GM23338 (cell line): ENCODE results near the gene GRIFIN. TPM values are rescaled to one million over a fixed set of nuclear protein-coding genes. Genes with fewer than 3 reads are reported as not detected.

ENCODE experiments used
- ATAC-seq: fragments of 200-7000 bp; cut with Tn5 transposase; 3 replicates; pipeline ENCODE4 v1.9.1; 2020
- DNase-seq: peaks from one replicate; pipeline ENCODE4 v3.0.0-alpha.2; 2015; ENCODE audit warnings: low spot score
- H2AFZ ChIP-seq: fragments of 200-600 bp; sonication (generic); 2 replicates; pipeline ENCODE4 v1.8.0; 2016; ENCODE audit warnings: antibody characterized with exemption, mild to moderate bottlenecking, moderate library complexity
- H3F3A ChIP-seq: fragments of 200-600 bp; sonication (generic); replicated peaks from 2 replicates; pipeline ENCODE4 v1.8.0; 2017; ENCODE audit warnings: antibody characterized with exemption, mixed run types, low read depth
- H3K27ac ChIP-seq: fragments of 200-600 bp; sonication (generic); 2 replicates; pipeline ENCODE4 v1.6.1; 2016; ENCODE audit warnings: low read depth
- H3K27me3 ChIP-seq: fragments of 200-600 bp; sonication (generic); 2 replicates; pipeline ENCODE4 v1.8.0; 2016; ENCODE audit warnings: mild to moderate bottlenecking, mixed run types, moderate library complexity; ENCODE audit not compliant: insufficient read depth
- H3K36me3 ChIP-seq: fragments of 200-600 bp; sonication (generic); 2 replicates; pipeline ENCODE4 v1.8.0; 2016; ENCODE audit warnings: mild to moderate bottlenecking; ENCODE audit not compliant: insufficient read depth
- H3K4me1 ChIP-seq: fragments of 200-600 bp; sonication (generic); 2 replicates; pipeline ENCODE4 v1.8.0; 2016; ENCODE audit warnings: mild to moderate bottlenecking, moderate library complexity; ENCODE audit not compliant: insufficient read depth
- H3K4me2 ChIP-seq: fragments of 200-600 bp; sonication (generic); 2 replicates; pipeline ENCODE4 v1.7.1; 2017; ENCODE audit warnings: mixed run types
- H3K4me3 ChIP-seq: fragments of 200-600 bp; sonication (generic); 2 replicates; pipeline ENCODE4 v1.6.1; 2016; ENCODE audit warnings: mixed run types
- H3K79me2 ChIP-seq: fragments of 200-600 bp; sonication (generic); replicated peaks from 2 replicates; pipeline ENCODE4 v1.8.0; 2017; ENCODE audit warnings: mild to moderate bottlenecking; ENCODE audit not compliant: insufficient read depth
- H3K9me2 ChIP-seq: fragments of 200-600 bp; sonication (generic); 2 replicates; pipeline ENCODE4 v1.8.0; 2017; ENCODE audit not compliant: insufficient read depth
- H4K20me1 ChIP-seq: fragments of 200-600 bp; sonication (generic); replicated peaks from 2 replicates; pipeline ENCODE4 v1.8.0; 2017; ENCODE audit warnings: mild to moderate bottlenecking; ENCODE audit not compliant: insufficient read depth
- H3K27ac Mint-ChIP-seq: 2 replicates; pipeline ENCODE4 v1.8.0; 2020; ENCODE audit warnings: inconsistent platforms, mild to moderate bottlenecking, moderate library complexity, mixed read lengths
- H3K27me3 Mint-ChIP-seq: 3 replicates; pipeline ENCODE4 v1.8.0; 2022; ENCODE audit warnings: low read depth, mild to moderate bottlenecking, moderate library complexity, mixed read lengths, inconsistent platforms; ENCODE audit not compliant: insufficient read depth, poor library complexity
- H3K36me3 Mint-ChIP-seq: 3 replicates; pipeline ENCODE4 v1.8.0; 2021; ENCODE audit warnings: low read depth, mild to moderate bottlenecking, inconsistent platforms, moderate library complexity, mixed read lengths
- H3K4me1 Mint-ChIP-seq: 3 replicates; pipeline ENCODE4 v1.8.0; 2020; ENCODE audit warnings: mild to moderate bottlenecking, inconsistent platforms, mixed read lengths
- H3K4me3 Mint-ChIP-seq: 3 replicates; pipeline ENCODE4 v1.8.0; 2021; ENCODE audit warnings: moderate library complexity, mild to moderate bottlenecking, inconsistent platforms, mixed read lengths
- H3K9me3 Mint-ChIP-seq: 3 replicates; pipeline ENCODE4 v1.8.0; 2020; ENCODE audit warnings: moderate library complexity, mild to moderate bottlenecking, inconsistent platforms, mixed read lengths
- CREB1 ChIP-seq: fragments of 250-450 bp; sonication (Bioruptor Pico); IDR thresholded peaks from 2 replicates; pipeline ENCODE4 v1.5.0; 2020; ENCODE audit warnings: low read depth, mild to moderate bottlenecking, moderate library complexity
- CTCF ChIP-seq, 2 experiments: fragments of 200-600 bp in 1 of 2; sonication (generic) in 1 of 2; conservative IDR thresholded peaks; 2 replicates each; pipeline versions ENCODE4 v1.5.1 to v1.6.1; 2016 to 2017; ENCODE audit warnings: antibody characterized with exemption in 2 of 2, low read depth in 2 of 2, mild to moderate bottlenecking in 2 of 2, moderate library complexity in 1 of 2
- EZH2 ChIP-seq: fragments of 200-600 bp; sonication (generic); IDR thresholded peaks from one replicate; pipeline ENCODE4 v1.8.0; 2017; ENCODE audit warnings: antibody characterized with exemption, mild to moderate bottlenecking, low read depth; ENCODE audit not compliant: unreplicated experiment
- JUNB ChIP-seq: IDR thresholded peaks from one replicate; pipeline ENCODE4 v1.6.1; 2016; ENCODE audit warnings: antibody characterized with exemption; ENCODE audit not compliant: unreplicated experiment
- NANOG ChIP-seq: IDR thresholded peaks from 2 replicates; pipeline ENCODE4 v1.6.1; 2016; ENCODE audit warnings: antibody characterized with exemption, borderline replicate concordance
- POLR2AphosphoS5 ChIP-seq: IDR thresholded peaks from 2 replicates; pipeline ENCODE4 v1.6.1; 2016; ENCODE audit warnings: antibody characterized with exemption, low read depth
- STAT1 ChIP-seq: IDR thresholded peaks from one replicate; pipeline ENCODE4 v1.6.1; 2016; ENCODE audit warnings: antibody characterized with exemption; ENCODE audit not compliant: unreplicated experiment
- ZNF114 ChIP-seq: fragments of 250-450 bp; sonication (Bioruptor Pico); IDR thresholded peaks from 2 replicates; pipeline ENCODE4 v1.5.0; 2020; ENCODE audit warnings: mild to moderate bottlenecking, moderate library complexity
- ZNF331 ChIP-seq: fragments of 250-450 bp; sonication (Bioruptor Pico); IDR thresholded peaks from 2 replicates; pipeline ENCODE4 v1.5.0; 2020; ENCODE audit warnings: low read depth, mild to moderate bottlenecking, moderate library complexity
- polyA plus RNA-seq: library from polyadenylated mRNA; unstranded; fragments of >200 nt; fragmentation: Nextera tagmentation; extraction: Ambion mirVana; gene quantifications from 2 replicates; pipeline ENCODE4 v1.2.1, GENCODE V29; 2016
- total RNA-seq: library from RNA; depleted of rRNA; stranded (reverse); fragments of >200 nt; shearing (Covaris generic); gene quantifications from 2 replicates; pipeline ENCODE4 v1.2.3, GENCODE V29; 2014
- TF ChIP-seq, protein P1 (sequence below): IDR thresholded peaks from one replicate; pipeline ENCODE4 v1.6.1; 2018; ENCODE audit warnings: antibody characterized with exemption; ENCODE audit not compliant: unreplicated experiment
- TF ChIP-seq, protein P2 (sequence below): fragments of 250-450 bp; sonication (Bioruptor Pico); IDR thresholded peaks from 2 replicates; pipeline ENCODE4 v1.5.0; 2020; ENCODE audit warnings: mild to moderate bottlenecking, moderate library complexity

GRIFIN gene
- total and polyA plus RNA-seq, 2 experiments from 2014 or later: not detected

DNA sequence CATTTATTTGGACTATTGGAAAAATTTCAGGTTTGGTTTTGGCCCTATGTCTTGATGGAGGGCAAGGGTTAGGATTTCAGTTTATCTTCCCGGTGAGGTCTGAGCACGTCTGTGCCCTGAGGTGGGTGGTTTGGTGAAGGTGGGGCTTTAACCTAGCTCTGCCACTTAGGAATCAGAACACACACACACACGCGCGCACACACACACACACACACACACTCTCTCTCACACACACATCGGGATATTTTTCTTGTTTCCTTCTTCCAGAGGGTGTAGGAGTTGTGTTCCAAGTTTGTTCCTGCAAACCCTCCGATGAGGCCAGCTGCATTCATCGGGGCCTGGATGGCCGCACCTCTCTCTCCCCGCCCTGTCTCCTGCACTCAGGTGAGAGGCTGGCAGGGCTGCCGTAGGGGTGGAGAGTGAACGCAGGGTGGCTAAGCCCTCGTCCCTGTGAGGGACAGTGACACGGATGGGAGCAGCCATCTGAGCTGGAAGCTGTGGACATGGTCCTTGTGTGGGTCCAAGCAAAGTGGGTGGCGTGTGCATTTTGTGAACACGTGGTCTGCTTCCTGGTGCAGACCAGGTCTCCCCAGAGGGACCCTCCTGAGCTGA is 38.6 kb downstream of the GRIFIN start (continued):
- TF ChIP-seq ZNF331 (CRISPR knock-in tag): no peak

DNA sequence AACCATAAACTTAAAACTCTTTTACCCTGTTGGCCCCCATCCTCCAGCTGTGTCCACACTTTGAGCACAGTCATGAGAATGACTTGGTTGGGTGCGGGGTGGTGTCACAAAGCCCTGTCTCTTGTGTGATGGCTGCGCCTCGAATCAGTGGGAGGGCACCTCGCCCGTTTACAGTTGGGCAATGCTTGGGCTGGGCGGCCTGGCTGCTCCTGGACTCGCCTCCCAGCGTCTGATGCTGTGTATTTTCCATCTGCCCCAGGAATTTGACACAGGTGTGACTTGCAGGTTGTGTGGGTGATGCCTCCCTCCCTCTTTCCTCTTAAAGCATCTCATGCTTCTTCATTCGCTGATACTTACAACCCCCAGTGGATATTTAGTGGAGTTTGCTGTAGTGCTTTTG is 39.1 kb downstream of the GRIFIN start:
- Histone ChIP-seq H3K36me3 (no peaks in the 10 kb centered on the region), H3K4me1 (no peaks in the 10 kb centered on the region), H2AFZ (no peak overlapping the region), H4K20me1 (no peaks in the 10 kb centered on the region; the same call in 1 of the 2 replicates), H3K9me2 (no peaks in the 10 kb centered on the region), H3K79me2 (no peaks in the 10 kb centered on the region), H3F3A (no peaks in the 10 kb centered on the region), H3K27me3 (no peaks in the 10 kb centered on the region), H3K27ac (no peak overlapping the region), H3K4me2 (no peak overlapping the region), H3K4me3 (no peak overlapping the region)
- Mint-ChIP-seq H3K4me1 (peaks cover 6% of the 10 kb centered on the region; the same call in 1 of the 3 replicates), H3K36me3 (peaks cover 8% of the 10 kb centered on the region), H3K4me3 (no peak overlapping the region; the same call in 2 of the 3 replicates), H3K27me3 (peaks cover 4% of the 10 kb centered on the region), H3K9me3 (no peaks in the 10 kb centered on the region), H3K27ac (no peak overlapping the region)
- TF ChIP-seq, protein P1, sequence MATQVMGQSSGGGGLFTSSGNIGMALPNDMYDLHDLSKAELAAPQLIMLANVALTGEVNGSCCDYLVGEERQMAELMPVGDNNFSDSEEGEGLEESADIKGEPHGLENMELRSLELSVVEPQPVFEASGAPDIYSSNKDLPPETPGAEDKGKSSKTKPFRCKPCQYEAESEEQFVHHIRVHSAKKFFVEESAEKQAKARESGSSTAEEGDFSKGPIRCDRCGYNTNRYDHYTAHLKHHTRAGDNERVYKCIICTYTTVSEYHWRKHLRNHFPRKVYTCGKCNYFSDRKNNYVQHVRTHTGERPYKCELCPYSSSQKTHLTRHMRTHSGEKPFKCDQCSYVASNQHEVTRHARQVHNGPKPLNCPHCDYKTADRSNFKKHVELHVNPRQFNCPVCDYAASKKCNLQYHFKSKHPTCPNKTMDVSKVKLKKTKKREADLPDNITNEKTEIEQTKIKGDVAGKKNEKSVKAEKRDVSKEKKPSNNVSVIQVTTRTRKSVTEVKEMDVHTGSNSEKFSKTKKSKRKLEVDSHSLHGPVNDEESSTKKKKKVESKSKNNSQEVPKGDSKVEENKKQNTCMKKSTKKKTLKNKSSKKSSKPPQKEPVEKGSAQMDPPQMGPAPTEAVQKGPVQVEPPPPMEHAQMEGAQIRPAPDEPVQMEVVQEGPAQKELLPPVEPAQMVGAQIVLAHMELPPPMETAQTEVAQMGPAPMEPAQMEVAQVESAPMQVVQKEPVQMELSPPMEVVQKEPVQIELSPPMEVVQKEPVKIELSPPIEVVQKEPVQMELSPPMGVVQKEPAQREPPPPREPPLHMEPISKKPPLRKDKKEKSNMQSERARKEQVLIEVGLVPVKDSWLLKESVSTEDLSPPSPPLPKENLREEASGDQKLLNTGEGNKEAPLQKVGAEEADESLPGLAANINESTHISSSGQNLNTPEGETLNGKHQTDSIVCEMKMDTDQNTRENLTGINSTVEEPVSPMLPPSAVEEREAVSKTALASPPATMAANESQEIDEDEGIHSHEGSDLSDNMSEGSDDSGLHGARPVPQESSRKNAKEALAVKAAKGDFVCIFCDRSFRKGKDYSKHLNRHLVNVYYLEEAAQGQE: no peak
- TF ChIP-seq EZH2: no peak
- no peak for TF ChIP-seq CTCF (conservative IDR thresholded peaks at IDR 0.05; ENCODE audit: low read depth in 2 of 2)
- TF ChIP-seq CREB1 (CRISPR knock-in tag): no peak
- TF ChIP-seq NANOG: no peak
- no peak for TF ChIP-seq POLR2AphosphoS5
- TF ChIP-seq ZNF114 (CRISPR knock-in tag): no peak
- TF ChIP-seq, protein P2, sequence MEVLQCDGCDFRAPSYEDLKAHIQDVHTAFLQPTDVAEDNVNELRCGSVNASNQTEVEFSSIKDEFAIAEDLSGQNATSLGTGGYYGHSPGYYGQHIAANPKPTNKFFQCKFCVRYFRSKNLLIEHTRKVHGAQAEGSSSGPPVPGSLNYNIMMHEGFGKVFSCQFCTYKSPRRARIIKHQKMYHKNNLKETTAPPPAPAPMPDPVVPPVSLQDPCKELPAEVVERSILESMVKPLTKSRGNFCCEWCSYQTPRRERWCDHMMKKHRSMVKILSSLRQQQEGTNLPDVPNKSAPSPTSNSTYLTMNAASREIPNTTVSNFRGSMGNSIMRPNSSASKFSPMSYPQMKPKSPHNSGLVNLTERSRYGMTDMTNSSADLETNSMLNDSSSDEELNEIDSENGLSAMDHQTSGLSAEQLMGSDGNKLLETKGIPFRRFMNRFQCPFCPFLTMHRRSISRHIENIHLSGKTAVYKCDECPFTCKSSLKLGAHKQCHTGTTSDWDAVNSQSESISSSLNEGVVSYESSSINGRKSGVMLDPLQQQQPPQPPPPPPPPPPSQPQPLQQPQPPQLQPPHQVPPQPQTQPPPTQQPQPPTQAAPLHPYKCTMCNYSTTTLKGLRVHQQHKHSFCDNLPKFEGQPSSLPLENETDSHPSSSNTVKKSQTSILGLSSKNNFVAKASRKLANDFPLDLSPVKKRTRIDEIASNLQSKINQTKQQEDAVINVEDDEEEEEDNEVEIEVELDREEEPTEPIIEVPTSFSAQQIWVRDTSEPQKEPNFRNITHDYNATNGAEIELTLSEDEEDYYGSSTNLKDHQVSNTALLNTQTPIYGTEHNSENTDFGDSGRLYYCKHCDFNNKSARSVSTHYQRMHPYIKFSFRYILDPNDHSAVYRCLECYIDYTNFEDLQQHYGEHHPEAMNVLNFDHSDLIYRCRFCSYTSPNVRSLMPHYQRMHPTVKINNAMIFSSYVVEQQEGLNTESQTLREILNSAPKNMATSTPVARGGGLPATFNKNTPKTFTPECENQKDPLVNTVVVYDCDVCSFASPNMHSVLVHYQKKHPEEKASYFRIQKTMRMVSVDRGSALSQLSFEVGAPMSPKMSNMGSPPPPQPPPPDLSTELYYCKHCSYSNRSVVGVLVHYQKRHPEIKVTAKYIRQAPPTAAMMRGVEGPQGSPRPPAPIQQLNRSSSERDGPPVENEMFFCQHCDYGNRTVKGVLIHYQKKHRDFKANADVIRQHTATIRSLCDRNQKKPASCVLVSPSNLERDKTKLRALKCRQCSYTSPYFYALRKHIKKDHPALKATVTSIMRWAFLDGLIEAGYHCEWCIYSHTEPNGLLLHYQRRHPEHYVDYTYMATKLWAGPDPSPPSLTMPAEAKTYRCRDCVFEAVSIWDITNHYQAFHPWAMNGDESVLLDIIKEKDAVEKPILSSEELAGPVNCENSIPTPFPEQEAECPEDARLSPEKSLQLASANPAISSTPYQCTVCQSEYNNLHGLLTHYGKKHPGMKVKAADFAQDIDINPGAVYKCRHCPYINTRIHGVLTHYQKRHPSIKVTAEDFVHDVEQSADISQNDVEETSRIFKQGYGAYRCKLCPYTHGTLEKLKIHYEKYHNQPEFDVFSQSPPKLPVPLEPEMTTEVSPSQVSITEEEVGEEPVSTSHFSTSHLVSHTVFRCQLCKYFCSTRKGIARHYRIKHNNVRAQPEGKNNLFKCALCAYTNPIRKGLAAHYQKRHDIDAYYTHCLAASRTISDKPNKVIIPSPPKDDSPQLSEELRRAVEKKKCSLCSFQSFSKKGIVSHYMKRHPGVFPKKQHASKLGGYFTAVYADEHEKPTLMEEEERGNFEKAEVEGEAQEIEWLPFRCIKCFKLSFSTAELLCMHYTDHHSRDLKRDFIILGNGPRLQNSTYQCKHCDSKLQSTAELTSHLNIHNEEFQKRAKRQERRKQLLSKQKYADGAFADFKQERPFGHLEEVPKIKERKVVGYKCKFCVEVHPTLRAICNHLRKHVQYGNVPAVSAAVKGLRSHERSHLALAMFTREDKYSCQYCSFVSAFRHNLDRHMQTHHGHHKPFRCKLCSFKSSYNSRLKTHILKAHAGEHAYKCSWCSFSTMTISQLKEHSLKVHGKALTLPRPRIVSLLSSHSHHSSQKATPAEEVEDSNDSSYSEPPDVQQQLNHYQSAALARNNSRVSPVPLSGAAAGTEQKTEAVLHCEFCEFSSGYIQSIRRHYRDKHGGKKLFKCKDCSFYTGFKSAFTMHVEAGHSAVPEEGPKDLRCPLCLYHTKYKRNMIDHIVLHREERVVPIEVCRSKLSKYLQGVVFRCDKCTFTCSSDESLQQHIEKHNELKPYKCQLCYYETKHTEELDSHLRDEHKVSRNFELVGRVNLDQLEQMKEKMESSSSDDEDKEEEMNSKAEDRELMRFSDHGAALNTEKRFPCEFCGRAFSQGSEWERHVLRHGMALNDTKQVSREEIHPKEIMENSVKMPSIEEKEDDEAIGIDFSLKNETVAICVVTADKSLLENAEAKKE (CRISPR knock-in tag): no peak
- TF ChIP-seq STAT1: no peak
- no peak for TF ChIP-seq JUNB
- ATAC-seq (no peak), DNase-seq (no peak)
